ENCODE data around the gene SH2B3.
"Not testable (repeated sequence)": the region's sequence is repeated elsewhere in the genome, so short reads cannot be mapped to it uniquely, and the experiment has no call there.

The SH2B3 gene

GRCh38 chr12:111405859-111406473, at the start of gene SH2B3:
SH2B3 (plus strand) TSS chr12:111405923; CDS start chr12:111418146, 12,223 bp downstream.
- no peak for DNase-seq (ENCODE audit: low read depth in 2 of 2)

GRCh38 chr12:111359231-111359913, 46.4 kb upstream of the SH2B3 start:
- DNase-seq (ENCODE audit: low read depth in 2 of 2) = no peak

- no peak for DNase-seq (ENCODE audit: low read depth in 2 of 2)
These were observed 45.8 kb upstream of the SH2B3 start for GRCh38 chr12:111359914-111360276.

GRCh38 chr12:111360325-111360930, 45.3 kb upstream of the SH2B3 start:
- DNase-seq (ENCODE audit: low read depth in 2 of 2) = no peak

GRCh38 chr12:111361073-111361716, 44.5 kb upstream of the SH2B3 start:
- no peak for DNase-seq (ENCODE audit: low read depth in 2 of 2)

- DNase-seq (ENCODE audit: low read depth in 2 of 2) = no peak
These were observed 43.8 kb upstream of the SH2B3 start for GRCh38 chr12:111361717-111362576.

- DNase-seq (ENCODE audit: low read depth in 2 of 2) = no peak
These were observed 42.8 kb upstream of the SH2B3 start for GRCh38 chr12:111362687-111363475.

GRCh38 chr12:111363578-111363977, 42.1 kb upstream of the SH2B3 start:
- no peak for DNase-seq (ENCODE audit: low read depth in 2 of 2)

GRCh38 chr12:111366075-111366474, 39.6 kb upstream of the SH2B3 start:
- no peak for DNase-seq (ENCODE audit: low read depth in 2 of 2)

- DNase-seq (ENCODE audit: low read depth in 2 of 2) = no peak
These were observed 39.1 kb upstream of the SH2B3 start for GRCh38 chr12:111366583-111366982.

GRCh38 chr12:111367661-111368221, 38.0 kb upstream of the SH2B3 start:
- no peak for DNase-seq (ENCODE audit: low read depth in 2 of 2)

GRCh38 chr12:111368291-111368787, 37.4 kb upstream of the SH2B3 start:
- DNase-seq (ENCODE audit: low read depth in 2 of 2) = no peak

- peak; percentile 46 to 57 for DNase-seq (ENCODE audit: low read depth in 2 of 2)
These were observed 36.8 kb upstream of the SH2B3 start, which contains the start of gene PHETA1 for GRCh38 chr12:111368788-111369495. PHETA1 (minus strand) TSS chr12:111369095; CDS start chr12:111363427, 5,668 bp downstream.

- no peak for DNase-seq (ENCODE audit: low read depth in 2 of 2)
These were observed 36.1 kb upstream of the SH2B3 start for GRCh38 chr12:111369496-111370220.

GRCh38 chr12:111373231-111373630, 32.5 kb upstream of the SH2B3 start:
- DNase-seq (ENCODE audit: low read depth in 2 of 2) = not testable (repeated sequence)

- DNase-seq (ENCODE audit: low read depth in 2 of 2) = no peak
These were observed 28.3 kb upstream of the SH2B3 start for GRCh38 chr12:111377440-111377839.

- DNase-seq (ENCODE audit: low read depth in 2 of 2) = no peak
These were observed 25.7 kb upstream of the SH2B3 start for GRCh38 chr12:111379942-111380554.

GRCh38 chr12:111384596-111384995, 21.1 kb upstream of the SH2B3 start:
- DNase-seq (ENCODE audit: low read depth in 2 of 2) = no peak
